ENCODE results near the gene LARGE1.

- TF ChIP-seq NR3C1 (CRISPR knock-in tag; IDR thresholded peaks at IDR 0.05) (no peak), RFX1 (IDR thresholded peaks at IDR 0.05) (no peak), ZNF766 (CRISPR knock-in tag; conservative IDR thresholded peaks at IDR 0.05) (no peak), BHLHE40 (IDR thresholded peaks at IDR 0.05; ENCODE audit: low read length) (no peak), MAX (CRISPR knock-in tag; IDR thresholded peaks at IDR 0.05) (no peak), STAG1 (CRISPR knock-in tag; IDR thresholded peaks at IDR 0.05; ENCODE audit: borderline replicate concordance) (no peak), ZNF707 (CRISPR knock-in tag; conservative IDR thresholded peaks at IDR 0.05) (no peak), IRF9 (tag; IDR thresholded peaks at IDR 0.05) (no peak), YBX1 (IDR thresholded peaks at IDR 0.05) (no peak), KLF13 (tag; IDR thresholded peaks at IDR 0.05; ENCODE audit: borderline replicate concordance, low read depth) (no peak), FOXP4 (CRISPR knock-in tag; IDR thresholded peaks at IDR 0.05; ENCODE audit: borderline replicate concordance) (no peak), ZNF696 (CRISPR knock-in tag; conservative IDR thresholded peaks at IDR 0.05) (no peak)
Measured at GRCh38 chr22:33925194-33925593, 4.9 kb upstream of the LARGE1 start.

All from K562 (cell line).